DMS53 treated with DMSO at 0.1 percent for 48 hours (cell line): ENCODE data around the gene C1QTNF12.
A peak's percentile ranks its signal among the peaks of the same experiment; 100 is the strongest.

ENCODE experiments used
- DNase-seq: peaks from one replicate; lab custom pipeline; 2025; ENCODE audit not compliant: unreplicated experiment; lab: John Stamatoyannopoulos, UW

The C1QTNF12 gene

DNA sequence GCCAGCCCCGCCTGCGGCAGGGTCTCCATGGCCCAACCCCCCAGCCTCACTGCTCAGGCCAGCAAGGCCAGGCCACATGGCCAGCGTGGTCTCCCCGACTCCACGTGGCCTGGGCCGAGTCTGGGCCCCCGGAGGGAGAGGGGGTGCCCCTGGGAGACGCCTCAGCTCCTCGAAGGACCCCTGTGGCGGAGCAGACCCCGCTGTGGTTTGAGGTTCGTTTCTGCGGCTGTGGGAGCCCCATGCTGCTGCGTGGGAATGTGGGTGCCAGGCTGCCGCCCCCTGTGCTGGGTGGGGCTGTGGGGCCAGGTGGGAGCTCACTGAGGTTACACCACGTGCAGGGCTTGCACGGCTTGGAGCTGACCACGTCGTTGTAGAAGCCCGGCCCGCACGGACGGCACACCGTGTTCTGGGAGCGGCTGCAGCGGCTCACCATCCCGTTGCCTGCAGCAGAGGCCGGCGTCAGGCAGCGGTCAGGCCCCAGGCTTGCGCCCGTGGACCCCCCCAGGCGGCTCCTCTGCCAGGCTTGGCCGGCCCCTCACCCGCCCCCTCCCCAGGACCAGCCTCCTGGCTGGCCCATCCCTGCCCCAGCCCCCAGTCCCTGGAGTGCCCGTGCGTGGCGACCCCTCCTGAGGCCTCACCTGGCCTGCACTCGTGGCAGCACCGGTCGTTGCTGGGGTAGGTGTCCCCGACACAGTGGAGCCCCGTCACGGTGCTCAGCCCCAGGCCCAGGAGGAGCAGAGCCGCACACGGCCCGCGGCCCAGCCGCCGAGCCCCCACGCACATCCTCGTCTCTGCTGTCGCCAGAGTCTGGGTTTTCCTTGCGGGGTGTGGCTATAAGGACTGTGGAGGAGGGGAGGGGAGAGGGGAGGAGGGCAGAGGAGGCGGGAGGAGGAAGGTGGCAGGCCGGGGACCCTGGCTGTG lies 32.9 kb downstream of the C1QTNF12 start, which contains the start of gene TNFRSF4:
TNFRSF4 (minus strand) TSS at position 809 of the 921 bp plus-strand sequence; CDS start at position 783, 26 bp downstream.
- no peak for DNase-seq

DNA sequence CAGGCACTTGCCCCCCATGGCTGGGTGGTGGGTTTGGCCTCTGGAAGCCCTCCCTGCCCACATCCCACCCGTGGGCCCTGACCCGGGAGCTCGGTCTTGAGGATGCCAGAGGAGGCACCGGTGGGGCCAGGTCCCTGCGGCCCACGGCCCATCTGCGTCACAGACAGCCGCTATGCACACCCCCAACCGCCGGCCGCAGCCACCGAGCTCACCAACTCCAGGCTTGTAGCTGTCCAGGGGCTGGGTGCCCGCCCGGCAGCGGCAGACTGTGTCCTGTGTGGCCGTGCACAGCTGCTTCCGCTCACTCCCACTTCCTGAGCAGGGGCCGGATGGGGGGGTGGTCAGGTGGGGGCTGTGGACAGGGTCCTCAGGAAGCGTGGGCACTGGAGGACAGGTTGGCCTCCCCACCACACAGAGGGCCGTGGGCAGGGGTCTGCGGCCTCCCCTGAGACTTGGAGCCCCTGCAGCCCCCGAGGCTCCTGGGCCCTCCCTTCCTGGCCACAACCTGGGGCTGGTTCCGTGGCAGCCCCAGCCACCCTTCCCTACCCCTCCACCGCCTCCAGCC lies 33.7 kb downstream of the C1QTNF12 start:
- no peak for DNase-seq

DNA sequence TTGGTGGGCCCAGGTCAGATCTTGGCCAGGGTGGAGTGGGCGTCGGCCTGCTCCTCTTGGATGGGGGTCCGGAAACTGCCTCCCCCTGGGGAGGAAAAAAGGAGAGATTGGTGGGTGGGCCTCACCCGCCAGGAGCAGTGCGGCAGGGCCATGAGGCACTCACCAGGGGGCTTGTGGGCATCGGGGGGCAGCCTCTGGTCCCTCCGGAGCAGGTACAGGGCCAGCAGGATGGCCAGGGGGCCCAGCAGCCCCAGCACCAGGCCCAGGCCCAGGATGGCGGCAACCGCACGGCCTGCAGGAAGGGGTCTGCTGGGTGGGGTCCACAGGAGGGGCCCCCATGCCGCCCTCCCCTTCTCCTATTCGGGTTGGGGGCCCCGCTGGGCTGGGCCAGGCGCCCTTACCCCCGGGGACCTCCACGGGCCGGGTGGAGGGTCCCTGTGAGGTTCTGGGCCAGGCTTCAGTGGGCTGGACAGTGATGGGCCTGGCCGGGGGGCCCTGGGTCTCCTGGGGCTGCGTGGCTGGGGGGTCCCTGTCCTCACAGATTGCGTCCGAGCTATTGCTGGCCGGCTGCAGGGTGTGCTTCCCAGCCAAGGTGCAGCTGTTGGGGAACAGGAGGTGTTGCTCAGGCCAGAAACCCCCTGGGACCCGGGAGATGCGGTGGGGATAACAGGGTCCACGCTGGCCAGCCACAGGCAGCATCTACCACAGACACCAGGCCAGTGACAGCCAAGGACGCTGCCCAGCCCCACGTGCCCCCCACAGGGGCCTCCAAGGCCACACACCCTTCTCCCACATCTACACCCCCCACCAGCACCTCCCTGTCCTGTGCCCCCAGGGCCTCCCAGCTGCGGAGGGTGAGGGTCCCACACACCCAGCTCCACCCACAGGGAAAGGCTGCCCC lies 34.7 kb downstream of the C1QTNF12 start:
- no peak for DNase-seq

- DNase-seq, result no peak
These were observed 35.6 kb downstream of the C1QTNF12 start for GRCh38 chr1:1210726-1211540.

DNA sequence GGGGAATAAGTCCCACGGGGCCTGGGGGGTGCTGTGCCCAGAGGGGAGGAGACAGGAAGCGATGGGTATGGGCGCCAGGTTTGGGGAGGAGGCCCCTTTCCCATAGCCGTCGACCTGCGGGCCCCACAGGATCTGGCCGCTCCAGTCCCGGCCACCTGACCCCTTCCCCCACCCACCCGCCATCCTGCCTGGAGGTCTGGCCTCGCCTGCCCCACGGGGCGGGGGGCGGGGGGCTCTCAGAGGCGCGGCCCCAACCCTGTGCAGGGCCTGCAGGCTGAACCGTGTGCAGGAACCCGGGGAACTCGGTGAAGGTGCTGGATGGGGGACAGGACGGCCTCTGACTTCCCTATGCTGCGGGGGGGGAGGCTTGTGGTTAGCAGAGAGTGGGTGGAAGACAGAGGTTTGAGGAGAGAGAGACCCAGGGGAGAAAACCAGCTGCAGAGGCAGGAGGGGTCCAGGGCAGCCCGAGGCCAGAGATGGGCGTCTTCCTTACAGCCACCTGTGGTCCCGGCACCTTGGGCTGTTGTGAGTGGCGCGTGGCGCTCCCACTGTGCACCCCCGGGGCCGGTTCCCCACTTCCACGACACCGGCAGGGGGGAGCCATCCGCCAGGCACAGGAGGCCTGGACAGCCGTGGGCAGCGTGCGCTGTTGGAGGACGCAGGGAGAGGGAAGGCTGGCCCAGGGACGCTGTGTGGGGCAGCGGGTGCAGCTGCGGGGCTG lies 37.6 kb downstream of the C1QTNF12 start:
- DNase-seq, result no peak

DNA sequence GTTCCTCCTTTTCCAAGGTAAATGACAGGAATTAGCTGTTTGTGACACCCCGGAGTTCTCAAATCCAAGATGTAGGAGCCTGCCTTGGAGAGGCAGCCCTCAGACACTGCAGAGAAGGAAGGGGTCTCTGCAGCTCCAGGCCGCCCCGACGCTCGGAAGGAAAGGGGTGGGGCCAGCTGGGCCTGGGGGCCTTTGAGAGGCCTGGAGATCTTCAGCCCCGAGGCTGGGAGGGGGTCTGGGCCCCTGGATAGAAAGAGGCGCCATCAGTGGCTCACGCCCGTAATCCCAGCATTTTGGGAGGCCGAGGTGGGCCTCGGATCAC lies 39.0 kb downstream of the C1QTNF12 start:
- no peak for DNase-seq

- no peak for DNase-seq
These were observed 39.5 kb downstream of the C1QTNF12 start for GRCh38 chr1:1206966-1207531.

GRCh38 chr1:1206376-1206965 lies 40.1 kb downstream of the C1QTNF12 start, which contains the start of gene TNFRSF18:
TSS of gene TNFRSF18 (minus strand) at chr1:1206592. CDS start at chr1:1206571, 21 bp downstream.
- DNase-seq, result peak; percentile 42

DNA sequence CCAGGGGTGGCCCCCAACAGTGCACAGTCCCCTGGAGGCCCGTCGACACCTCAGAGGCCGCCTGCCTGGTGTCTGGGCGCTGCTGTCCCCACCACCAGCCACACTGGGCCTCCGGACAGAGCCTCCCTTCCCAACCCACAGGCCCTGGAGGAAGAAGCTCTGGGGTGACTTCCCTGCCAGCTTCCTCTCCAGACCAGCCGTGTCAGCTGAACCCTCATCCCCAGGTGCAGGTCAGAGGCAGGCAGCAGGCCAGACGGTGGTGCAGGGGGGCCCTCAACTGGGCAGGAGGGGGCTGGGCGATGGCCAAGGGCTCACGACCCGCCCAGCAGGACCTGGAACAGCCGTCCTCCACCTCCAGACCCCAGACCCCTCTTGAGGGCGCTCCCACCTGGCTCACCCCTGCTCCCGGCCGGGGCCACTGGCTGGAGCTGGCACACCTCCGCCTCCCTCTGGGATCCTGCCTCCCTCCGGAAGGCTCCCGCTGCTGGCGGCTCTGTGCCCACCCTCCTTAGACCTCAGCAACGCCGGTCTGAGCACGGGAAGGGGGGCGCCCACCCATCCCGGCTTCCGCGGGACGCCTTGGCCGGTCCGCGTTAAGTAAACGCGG lies 40.6 kb downstream of the C1QTNF12 start:
- DNase-seq, result no peak

GRCh38 chr1:1204998-1205768 lies 41.3 kb downstream of the C1QTNF12 start:
- no peak for DNase-seq

DNA sequence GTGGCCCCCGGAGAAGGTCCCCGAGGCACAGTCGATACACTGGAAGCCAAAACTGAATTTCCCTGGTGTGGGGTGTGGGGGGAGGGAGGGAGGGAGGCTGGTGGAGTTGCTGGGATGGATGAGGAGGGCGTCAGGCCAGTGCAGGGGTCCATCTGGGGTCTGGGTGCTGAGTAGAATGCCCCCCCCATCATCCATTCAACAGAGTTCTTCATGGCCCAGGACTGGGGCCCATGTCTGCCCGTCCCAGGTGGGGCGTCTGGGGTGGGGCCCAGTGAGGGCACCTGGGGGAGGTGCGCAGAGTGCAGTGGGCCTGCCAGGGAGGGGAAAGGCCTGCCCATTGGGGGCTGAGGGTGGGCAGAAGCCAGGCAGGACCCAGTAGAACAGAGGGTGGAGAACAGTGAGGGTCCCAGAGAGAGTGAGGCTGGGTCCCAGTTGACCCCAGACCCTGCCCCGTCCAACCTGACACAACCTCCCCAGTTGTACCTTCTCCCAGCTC lies 42.0 kb downstream of the C1QTNF12 start:
- no peak for DNase-seq

DNA sequence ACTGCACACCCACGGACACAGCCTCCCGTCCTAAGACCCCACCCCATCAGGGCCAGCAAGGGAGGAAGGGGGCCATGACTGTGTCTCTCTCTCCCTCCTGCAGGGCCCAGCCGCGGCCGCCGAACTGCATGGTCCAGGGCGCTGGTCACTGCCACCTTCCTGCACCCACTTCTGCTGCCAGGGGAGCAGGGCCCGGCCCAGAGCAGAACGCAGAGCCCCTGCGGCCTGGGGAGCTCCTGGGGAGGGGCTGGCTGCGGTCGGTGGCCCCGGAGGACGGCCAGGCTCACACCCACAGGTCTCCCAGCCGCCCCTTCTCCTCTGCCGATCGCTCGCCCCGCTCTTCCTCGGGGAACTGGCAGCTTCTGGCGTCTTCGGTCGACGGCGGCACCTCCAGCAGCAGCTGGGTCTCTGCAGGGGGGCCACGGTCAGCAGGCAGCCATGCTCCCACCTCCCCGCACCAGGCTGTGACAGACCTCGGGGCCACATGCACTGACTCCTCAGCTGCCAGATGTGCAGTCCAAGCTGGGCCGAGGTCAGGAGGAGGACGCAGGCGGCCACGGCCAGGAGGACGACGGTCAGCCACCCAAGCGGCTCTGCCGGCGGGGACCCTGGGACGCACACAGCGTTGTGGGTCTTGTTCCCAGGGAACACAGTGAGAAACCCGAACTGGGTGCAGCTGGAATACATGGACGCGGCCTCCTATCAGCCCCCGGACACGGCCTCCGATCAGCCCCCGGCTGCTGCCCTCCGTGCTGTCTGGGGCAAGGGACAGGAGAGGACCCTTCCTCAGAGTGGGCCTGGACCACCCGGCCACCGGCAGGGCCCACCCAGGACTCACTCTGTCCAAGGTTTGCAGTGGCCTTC lies 42.7 kb downstream of the C1QTNF12 start:
- DNase-seq, result no peak

DNA sequence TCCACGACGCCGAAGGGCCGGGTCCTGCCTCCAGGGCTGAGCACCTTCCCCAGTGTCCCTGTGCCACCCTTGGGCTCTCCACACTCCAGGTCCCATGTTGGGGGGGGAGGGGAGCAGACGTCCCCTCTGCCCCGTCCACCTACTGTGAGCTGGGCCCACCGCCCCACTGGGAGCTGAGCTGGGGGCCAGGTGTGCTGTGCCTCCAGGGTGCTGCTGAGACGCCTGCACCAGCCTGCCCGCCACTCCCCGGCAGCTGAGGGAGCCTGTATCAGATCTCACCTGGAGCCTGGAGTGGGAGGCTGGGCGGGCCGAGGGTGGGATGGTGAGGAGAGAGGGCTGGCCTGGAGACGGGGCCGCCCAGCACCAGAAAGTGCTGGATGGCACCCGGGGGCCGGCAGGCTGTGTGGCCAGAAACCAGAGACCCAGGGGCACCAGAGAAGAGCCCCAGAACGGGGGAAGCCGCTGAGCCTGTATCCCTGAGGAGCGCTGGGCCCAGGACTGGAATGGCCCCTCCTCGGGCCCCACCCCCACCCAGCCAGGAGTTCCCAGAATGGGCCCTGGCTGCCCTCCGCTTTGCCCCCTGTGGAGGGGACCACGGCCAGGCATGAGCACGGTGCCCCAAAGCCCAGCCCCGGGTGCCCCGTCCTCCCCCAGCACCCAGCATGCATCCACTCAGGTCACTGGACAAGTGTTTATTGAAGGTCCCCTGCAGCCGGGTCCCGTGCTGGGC lies 43.5 kb downstream of the C1QTNF12 start:
- no peak for DNase-seq

- no peak for DNase-seq
These were observed 45.4 kb downstream of the C1QTNF12 start for GRCh38 chr1:1200876-1201810.
